Measurements from ENCODE around the gene LAMTOR4.
"Not testable (repeated sequence)": the region's sequence is repeated elsewhere in the genome, so short reads cannot be mapped to it uniquely, and the experiment has no call there.

DNA sequence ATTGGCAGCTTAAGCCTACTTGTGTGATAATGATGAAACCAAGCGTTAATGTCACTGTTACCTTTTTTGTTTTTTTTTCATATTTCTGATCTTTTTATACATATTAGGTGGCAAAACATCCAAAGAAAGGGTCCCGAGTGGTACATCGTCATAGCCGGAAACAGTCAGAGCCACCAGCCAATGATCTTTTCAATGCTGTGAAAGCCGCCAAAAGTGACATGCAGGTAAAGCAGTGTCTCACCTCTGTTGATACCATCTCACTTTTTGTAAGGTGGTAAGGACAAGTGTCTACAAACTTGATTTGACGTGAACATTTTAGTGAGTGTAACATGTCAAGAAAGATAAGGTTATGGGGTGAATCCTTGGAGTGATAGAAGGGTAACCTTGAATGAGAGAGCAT, 33.9 kb downstream of the LAMTOR4 start:
- not testable (repeated sequence) for TF ChIP-seq CTCF, POLR2A (IDR thresholded peaks at IDR 0.05)
